Nucleus accumbens (tissue), 56 donors: ENCODE results near the gene AHDC1.

Experiments used
- DNase-seq, 56 donors: peaks; one replicate each; lab custom pipeline; 2025; lab: John Stamatoyannopoulos, UW

The AHDC1 gene

GRCh38 chr1:27616441-27616840, 12.5 kb upstream of the AHDC1 start:
- DNase-seq = no peak

GRCh38 chr1:27615346-27616192, 11.6 kb upstream of the AHDC1 start:
- no peak for DNase-seq

- no peak for DNase-seq
These were observed 10.8 kb upstream of the AHDC1 start for GRCh38 chr1:27614625-27615344.

- no peak for DNase-seq
These were observed 10.2 kb upstream of the AHDC1 start for GRCh38 chr1:27614043-27614624.

GRCh38 chr1:27612718-27613117, 8.8 kb upstream of the AHDC1 start:
- DNase-seq = no peak

- DNase-seq = no peak
These were observed 7.5 kb upstream of the AHDC1 start for GRCh38 chr1:27611450-27611849.

GRCh38 chr1:27609618-27610240, 5.8 kb upstream of the AHDC1 start:
- no peak for DNase-seq

- no peak for DNase-seq
These were observed 5.2 kb upstream of the AHDC1 start for GRCh38 chr1:27609210-27609555.

- DNase-seq = no peak
These were observed 3.4 kb upstream of the AHDC1 start for GRCh38 chr1:27607239-27607804.

GRCh38 chr1:27606708-27607238, 2.8 kb upstream of the AHDC1 start:
- no peak for DNase-seq

GRCh38 chr1:27605796-27606707, 2.1 kb upstream of the AHDC1 start:
- peak in 42 of 56 donors; percentile 10 to 77 (median 41) for DNase-seq

- DNase-seq = no peak
These were observed 1.4 kb upstream of the AHDC1 start for GRCh38 chr1:27605300-27605766.

- DNase-seq = no peak
These were observed 795 bp upstream of the AHDC1 start for GRCh38 chr1:27604579-27605299.

- DNase-seq = peak in 6 of 56 donors; percentile 31 to 64 (median 54)
These were observed 649 bp downstream of the AHDC1 start for GRCh38 chr1:27603309-27603680.

- peak in 34 of 56 donors; percentile 22 to 73 (median 50) for DNase-seq
These were observed 1.3 kb downstream of the AHDC1 start for GRCh38 chr1:27602462-27603308.

- peak in 51 of 56 donors; percentile 31 to 79 (median 60) for DNase-seq
These were observed 2.0 kb downstream of the AHDC1 start for GRCh38 chr1:27601771-27602461.

- no peak for DNase-seq
These were observed 2.6 kb downstream of the AHDC1 start for GRCh38 chr1:27601321-27601770.
